ENCODE measurements around the gene MLXIPL.
A peak's percentile ranks its signal among the peaks of the same experiment; 100 is the strongest.
"Not testable (repeated sequence)": the region's sequence is repeated elsewhere in the genome, so short reads cannot be mapped to it uniquely, and the experiment has no call there.

Gene MLXIPL

DNA sequence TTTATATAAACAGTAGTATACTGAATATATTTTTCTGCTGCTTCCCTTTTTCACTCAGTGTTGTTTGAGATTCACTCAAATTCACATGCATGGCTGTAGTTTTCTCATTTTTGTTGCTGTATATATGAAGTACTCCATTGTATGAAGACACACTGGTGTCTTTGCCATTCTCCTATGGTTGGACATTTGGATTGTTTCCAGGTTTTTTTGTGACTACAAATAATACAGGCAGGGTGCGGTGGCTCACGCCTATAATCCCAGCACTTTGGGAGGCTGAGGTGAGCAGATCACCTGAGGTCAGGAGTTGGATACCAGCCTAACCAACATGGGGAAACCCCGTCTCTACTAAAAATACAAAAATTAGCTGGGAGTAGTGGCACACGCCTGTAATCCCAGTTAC lies 36.3 kb upstream of the MLXIPL start:
- not testable (repeated sequence) for H3K27ac ChIP-seq (ENCODE audit: insufficient read depth, low read length, poor library complexity, severe bottlenecking); H3K4me3 ChIP-seq (ENCODE audit: insufficient read depth, low read depth, low read length, poor library complexity, severe bottlenecking); H3K4me1 ChIP-seq (ENCODE audit: control insufficient read depth, insufficient read depth, low read length, poor library complexity, severe bottlenecking); DNase-seq; H3K36me3 ChIP-seq (ENCODE audit: control insufficient read depth, insufficient read depth, low read length); H3K27me3 ChIP-seq (replicated peaks; ENCODE audit: control insufficient read depth, insufficient read depth, low read length, poor library complexity, severe bottlenecking); H3K9me3 ChIP-seq (ENCODE audit: control insufficient read depth, low read length)

DNA sequence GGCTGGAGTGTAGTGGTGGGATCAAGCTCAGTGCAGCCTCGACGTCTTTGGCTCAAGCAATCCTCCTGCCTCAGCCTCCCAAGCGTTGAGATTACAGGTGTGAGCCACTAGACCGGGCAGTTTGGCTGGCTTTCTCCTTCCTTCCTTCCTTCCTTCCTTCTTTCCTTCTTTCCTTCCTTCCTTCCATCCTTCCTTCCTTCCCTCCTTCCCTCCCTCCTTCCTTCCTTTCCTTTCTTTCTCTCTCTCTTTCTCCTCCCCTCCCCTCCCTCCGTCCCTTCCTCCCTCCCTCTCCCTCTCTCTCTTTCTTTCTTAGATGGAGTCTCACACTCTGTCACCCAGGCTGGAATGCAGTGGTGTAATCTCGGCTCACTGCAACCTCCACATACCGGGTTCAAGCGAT lies 35.7 kb upstream of the MLXIPL start:
- Histone ChIP-seq H3K9me3 (ENCODE audit: control insufficient read depth, low read length) (no peaks in the 10 kb centered on the region), H3K27me3 (replicated peaks; ENCODE audit: control insufficient read depth, insufficient read depth, low read length, poor library complexity, severe bottlenecking) (no peaks in the 10 kb centered on the region), H3K4me3 (ENCODE audit: insufficient read depth, low read depth, low read length, poor library complexity, severe bottlenecking) (no peak overlapping the region), H3K36me3 (ENCODE audit: control insufficient read depth, insufficient read depth, low read length) (no peaks in the 10 kb centered on the region), H3K4me1 (ENCODE audit: control insufficient read depth, insufficient read depth, low read length, poor library complexity, severe bottlenecking) (no peaks in the 10 kb centered on the region), H3K27ac (ENCODE audit: insufficient read depth, low read length, poor library complexity, severe bottlenecking) (no peak overlapping the region)
- no peak for DNase-seq

DNA sequence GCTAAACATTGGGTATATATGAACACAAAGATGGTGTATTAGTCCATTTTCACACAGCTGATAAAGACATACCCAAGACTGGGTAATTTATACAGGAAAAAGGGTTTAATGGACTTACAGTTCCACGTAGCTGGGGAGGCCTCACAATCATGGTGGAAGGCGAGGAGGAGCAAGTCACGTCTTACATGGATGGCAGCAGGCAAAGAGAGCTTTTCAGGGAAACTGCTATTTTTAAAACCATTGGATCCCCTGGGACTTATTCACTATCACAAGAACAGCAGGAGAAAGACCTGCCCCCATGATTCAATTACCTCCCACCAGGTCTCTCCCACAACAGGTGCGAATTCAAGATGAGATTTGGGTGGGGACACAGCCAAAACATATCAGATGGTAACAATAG lies 31.0 kb upstream of the MLXIPL start:
- H3K27me3 ChIP-seq (replicated peaks; ENCODE audit: control insufficient read depth, insufficient read depth, low read length, poor library complexity, severe bottlenecking); DNase-seq; H3K27ac ChIP-seq (ENCODE audit: insufficient read depth, low read length, poor library complexity, severe bottlenecking); H3K4me3 ChIP-seq (ENCODE audit: insufficient read depth, low read depth, low read length, poor library complexity, severe bottlenecking); H3K9me3 ChIP-seq (ENCODE audit: control insufficient read depth, low read length); H3K36me3 ChIP-seq (ENCODE audit: control insufficient read depth, insufficient read depth, low read length); H3K4me1 ChIP-seq (ENCODE audit: control insufficient read depth, insufficient read depth, low read length, poor library complexity, severe bottlenecking): not testable (repeated sequence)

DNA sequence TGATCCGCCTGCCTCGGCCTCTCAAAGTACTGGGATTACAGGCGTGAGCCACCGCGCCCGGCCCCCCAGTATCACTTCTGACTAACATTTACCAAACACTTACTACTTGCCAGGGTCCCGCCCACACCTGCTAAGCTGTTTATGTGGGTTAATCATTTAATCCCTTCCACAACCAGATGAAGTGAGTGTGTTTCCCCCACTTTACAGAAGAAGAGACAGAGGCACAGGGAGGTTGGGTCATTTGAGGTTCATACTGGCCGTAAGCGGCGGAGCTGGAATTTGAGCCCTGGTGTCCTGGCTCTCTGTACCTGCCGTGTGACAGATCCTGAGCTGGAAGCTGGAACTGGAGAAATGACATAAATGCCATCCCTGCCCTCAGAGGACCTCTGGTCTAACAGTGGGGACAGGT lies 28.2 kb upstream of the MLXIPL start:
- Histone ChIP-seq H3K4me3 (ENCODE audit: insufficient read depth, low read depth, low read length, poor library complexity, severe bottlenecking) (no peak overlapping the region), H3K27me3 (replicated peaks; ENCODE audit: control insufficient read depth, insufficient read depth, low read length, poor library complexity, severe bottlenecking) (peaks cover 26% of the 10 kb centered on the region)
- DNase-seq: no peak

DNA sequence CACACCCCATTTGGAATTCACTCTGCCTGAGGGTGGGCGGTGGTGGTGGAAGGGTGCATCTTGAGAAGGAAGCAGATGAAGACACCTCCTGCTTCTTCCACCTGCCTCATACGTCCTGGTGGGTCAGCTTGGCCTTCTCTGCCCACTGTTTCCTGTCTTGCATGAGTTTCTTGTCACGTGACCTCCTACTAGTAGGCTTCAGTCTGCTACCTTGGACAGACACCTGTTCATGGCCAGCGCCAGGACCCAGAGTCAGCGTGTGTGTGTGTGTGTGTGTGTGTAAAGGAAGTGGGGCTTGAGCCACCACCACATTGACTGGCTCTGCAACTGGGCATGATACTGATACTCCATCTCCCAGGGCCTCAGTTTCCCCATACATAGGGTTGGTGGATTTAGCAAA lies 26.2 kb upstream of the MLXIPL start:
- H3K36me3 ChIP-seq (ENCODE audit: control insufficient read depth, insufficient read depth, low read length): no peaks in the 10 kb centered on the region
- H3K4me3 ChIP-seq (ENCODE audit: insufficient read depth, low read depth, low read length, poor library complexity, severe bottlenecking): no peak overlapping the region
- peaks cover 7% of the 10 kb centered on the region for H3K4me1 ChIP-seq (ENCODE audit: control insufficient read depth, insufficient read depth, low read length, poor library complexity, severe bottlenecking)
- H3K27me3 ChIP-seq (replicated peaks; ENCODE audit: control insufficient read depth, insufficient read depth, low read length, poor library complexity, severe bottlenecking): peaks cover 36% of the 10 kb centered on the region
- DNase-seq: no peak
- no peak overlapping the region for H3K27ac ChIP-seq (ENCODE audit: insufficient read depth, low read length, poor library complexity, severe bottlenecking)
- H3K9me3 ChIP-seq (ENCODE audit: control insufficient read depth, low read length): no peaks in the 10 kb centered on the region

More for the DNA sequence above, 28.2 kb upstream of the MLXIPL start:
- Histone ChIP-seq H3K4me1 (ENCODE audit: control insufficient read depth, insufficient read depth, low read length, poor library complexity, severe bottlenecking) (peaks cover 7% of the 10 kb centered on the region), H3K9me3 (ENCODE audit: control insufficient read depth, low read length) (no peaks in the 10 kb centered on the region), H3K27ac (ENCODE audit: insufficient read depth, low read length, poor library complexity, severe bottlenecking) (no peak overlapping the region), H3K36me3 (ENCODE audit: control insufficient read depth, insufficient read depth, low read length) (no peaks in the 10 kb centered on the region)

DNA sequence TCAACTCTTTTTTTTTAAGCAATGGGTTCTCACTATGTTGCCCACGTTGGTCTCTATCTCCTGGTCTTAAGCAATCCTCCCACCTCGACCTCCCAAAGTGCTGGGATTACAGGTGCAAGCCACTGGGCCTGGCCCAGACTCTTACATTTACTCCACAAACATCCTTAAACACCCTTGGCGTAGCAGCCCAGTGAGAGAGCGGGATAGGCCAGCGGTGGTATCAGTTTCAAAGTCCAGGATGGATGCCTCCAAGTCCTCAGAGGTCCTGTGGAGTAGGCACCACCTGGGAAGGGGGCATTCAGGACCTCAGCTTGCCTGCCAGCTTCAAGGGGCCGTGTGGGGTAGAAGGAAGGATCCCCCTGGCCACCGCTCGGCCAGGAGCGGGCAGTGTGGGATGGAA lies 25.3 kb upstream of the MLXIPL start:
- peaks cover 7% of the 10 kb centered on the region for H3K4me1 ChIP-seq (ENCODE audit: control insufficient read depth, insufficient read depth, low read length, poor library complexity, severe bottlenecking)
- H3K27me3 ChIP-seq (replicated peaks; ENCODE audit: control insufficient read depth, insufficient read depth, low read length, poor library complexity, severe bottlenecking): peaks cover 36% of the 10 kb centered on the region
- H3K9me3 ChIP-seq (ENCODE audit: control insufficient read depth, low read length): no peaks in the 10 kb centered on the region
- DNase-seq: no peak
- no peak overlapping the region for H3K4me3 ChIP-seq (ENCODE audit: insufficient read depth, low read depth, low read length, poor library complexity, severe bottlenecking)
- H3K27ac ChIP-seq (ENCODE audit: insufficient read depth, low read length, poor library complexity, severe bottlenecking): no peak overlapping the region
- H3K36me3 ChIP-seq (ENCODE audit: control insufficient read depth, insufficient read depth, low read length): no peaks in the 10 kb centered on the region

DNA sequence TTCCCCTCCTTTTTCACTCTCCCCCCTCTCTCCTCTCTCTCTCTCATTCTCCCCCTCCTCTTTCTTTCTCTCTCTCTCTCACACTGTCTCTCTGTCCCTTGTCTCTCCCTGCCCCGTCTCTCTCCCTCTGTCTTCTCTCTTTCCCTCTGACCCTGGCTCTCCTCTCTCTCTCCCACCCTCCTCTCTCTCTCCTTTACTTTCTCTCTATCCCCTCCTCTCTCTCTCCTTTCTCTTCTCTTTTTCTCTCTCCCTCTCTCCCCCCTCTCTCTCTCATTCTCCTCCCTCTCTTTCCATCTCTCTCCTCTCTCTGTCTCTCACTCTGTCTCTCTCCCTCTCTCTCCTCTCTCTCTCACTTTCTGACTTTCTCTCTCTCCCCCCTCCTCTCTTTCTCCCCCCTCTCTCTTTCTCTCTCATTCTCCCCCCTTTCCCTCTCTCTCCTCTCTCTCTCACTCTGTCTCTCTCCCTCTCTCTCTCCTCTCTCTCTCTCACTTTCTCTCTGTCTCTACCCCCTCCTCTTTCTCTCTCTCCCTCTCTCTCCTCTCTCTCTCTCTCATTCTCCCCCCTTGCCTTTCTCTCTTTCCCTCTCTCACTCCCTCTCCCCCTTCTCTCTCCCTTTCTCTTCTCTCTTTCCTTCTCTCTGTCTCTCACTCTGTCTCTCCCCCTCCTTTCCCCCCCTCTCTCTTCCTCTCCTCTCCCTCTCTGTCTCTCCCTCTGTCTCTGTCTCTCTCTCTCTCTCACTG lies 24.4 kb upstream of the MLXIPL start:
- DNase-seq: no peak
- Histone ChIP-seq H3K9me3 (ENCODE audit: control insufficient read depth, low read length) (no peaks in the 10 kb centered on the region), H3K27ac (ENCODE audit: insufficient read depth, low read length, poor library complexity, severe bottlenecking) (no peak overlapping the region), H3K4me3 (ENCODE audit: insufficient read depth, low read depth, low read length, poor library complexity, severe bottlenecking) (no peak overlapping the region), H3K4me1 (ENCODE audit: control insufficient read depth, insufficient read depth, low read length, poor library complexity, severe bottlenecking) (peaks cover 7% of the 10 kb centered on the region), H3K36me3 (ENCODE audit: control insufficient read depth, insufficient read depth, low read length) (no peaks in the 10 kb centered on the region), H3K27me3 (replicated peaks; ENCODE audit: control insufficient read depth, insufficient read depth, low read length, poor library complexity, severe bottlenecking) (peaks cover 36% of the 10 kb centered on the region)

DNA sequence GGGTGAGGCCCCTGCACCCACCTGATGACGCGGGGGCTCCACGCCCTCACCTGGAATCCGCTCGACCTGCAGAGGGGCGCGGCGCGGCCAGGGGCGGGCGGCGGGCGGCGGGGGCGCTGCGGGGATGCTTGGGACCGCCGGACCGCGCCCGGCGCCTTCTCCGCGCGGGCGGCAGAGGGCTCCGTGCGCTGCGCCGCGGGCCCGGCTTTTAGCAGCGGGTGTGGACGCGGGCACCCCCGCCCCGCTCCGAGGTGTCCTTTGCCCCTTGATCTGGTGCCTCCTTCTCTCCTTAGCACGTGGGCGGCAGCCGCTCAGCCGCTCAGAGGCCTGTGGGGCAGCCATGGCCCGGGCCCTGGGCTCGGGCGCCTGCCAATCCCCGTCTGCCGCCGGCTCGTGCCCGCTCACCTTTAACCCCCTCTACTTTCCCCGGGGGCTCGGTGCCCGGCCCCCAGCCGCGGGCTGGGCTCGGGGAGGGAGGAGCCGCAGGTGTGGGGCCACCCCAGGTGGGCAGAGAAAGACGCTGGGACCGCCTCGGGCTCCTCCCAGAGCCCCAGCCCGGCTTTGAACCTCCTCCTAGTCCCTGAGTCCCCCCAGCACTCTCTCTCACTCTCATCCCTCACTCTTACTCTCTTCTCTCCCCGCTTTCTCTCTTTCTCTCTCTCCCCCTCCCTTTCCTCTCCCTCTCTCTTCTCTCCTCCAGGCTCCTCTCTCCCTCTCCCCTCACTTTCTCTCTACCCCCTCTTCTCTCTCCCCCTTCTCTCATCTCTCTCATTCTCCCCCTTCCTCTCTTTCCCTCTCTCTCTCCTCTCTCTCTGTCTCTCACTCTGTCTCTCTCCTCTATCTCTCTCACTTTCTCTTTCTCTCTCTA lies 23.6 kb upstream of the MLXIPL start:
- Histone ChIP-seq H3K4me3 (ENCODE audit: insufficient read depth, low read depth, low read length, poor library complexity, severe bottlenecking) (peak overlapping the region; percentile 50), H3K36me3 (ENCODE audit: control insufficient read depth, insufficient read depth, low read length) (no peaks in the 10 kb centered on the region), H3K27ac (ENCODE audit: insufficient read depth, low read length, poor library complexity, severe bottlenecking) (no peak overlapping the region), H3K9me3 (ENCODE audit: control insufficient read depth, low read length) (no peaks in the 10 kb centered on the region), H3K4me1 (ENCODE audit: control insufficient read depth, insufficient read depth, low read length, poor library complexity, severe bottlenecking) (peaks cover 7% of the 10 kb centered on the region), H3K27me3 (replicated peaks; ENCODE audit: control insufficient read depth, insufficient read depth, low read length, poor library complexity, severe bottlenecking) (peaks cover 38% of the 10 kb centered on the region)
- DNase-seq: no peak

DNA sequence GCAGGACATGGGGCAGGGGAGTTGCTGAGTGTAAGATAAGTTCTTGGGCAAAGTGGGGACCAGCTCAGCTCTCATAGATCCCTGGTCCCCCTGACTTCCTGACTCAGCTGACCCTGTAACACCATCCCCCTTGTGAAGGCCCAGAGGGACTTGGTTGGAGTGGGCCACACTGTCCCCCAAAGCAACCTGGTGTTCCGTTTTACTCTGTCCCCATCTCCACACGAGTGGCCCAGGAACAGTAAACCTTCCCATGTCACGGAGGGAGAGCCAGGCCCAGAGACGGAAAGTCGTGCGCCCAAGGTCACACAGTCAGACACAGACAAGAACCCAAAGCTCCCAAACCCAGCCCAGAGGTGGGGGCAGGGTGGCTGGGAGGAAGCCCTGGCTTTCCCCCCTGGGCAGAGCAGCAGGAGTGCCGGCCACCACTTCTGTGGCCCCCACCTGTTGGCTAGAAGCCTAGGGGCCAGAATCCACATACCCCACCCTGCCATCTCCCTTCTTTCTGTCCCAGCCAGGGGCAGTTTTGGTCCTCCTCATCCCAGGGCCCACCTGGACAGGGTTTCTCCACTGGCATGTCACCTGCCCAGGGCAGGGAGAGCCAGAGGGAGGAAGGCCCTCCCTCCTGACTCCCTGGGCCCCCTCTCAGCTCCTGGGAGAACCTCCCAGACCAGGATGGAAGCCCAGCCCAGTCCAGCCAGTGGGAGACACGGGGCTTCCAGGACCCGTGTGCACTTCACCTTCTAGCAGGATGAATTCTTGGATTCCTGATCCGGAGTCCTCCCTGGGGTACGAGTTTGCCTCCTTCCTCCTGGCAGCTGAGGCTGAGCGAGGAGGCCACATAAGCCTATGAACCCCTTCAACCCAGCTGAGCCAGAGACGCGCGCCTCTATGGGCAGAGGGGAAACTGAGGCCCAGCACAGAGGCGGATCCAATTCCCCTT lies 22.7 kb upstream of the MLXIPL start:
- peaks cover 41% of the 10 kb centered on the region for H3K27me3 ChIP-seq (replicated peaks; ENCODE audit: control insufficient read depth, insufficient read depth, low read length, poor library complexity, severe bottlenecking)
- H3K36me3 ChIP-seq (ENCODE audit: control insufficient read depth, insufficient read depth, low read length): no peaks in the 10 kb centered on the region
- DNase-seq: no peak
- no peaks in the 10 kb centered on the region for H3K9me3 ChIP-seq (ENCODE audit: control insufficient read depth, low read length)
- H3K27ac ChIP-seq (ENCODE audit: insufficient read depth, low read length, poor library complexity, severe bottlenecking): no peak overlapping the region
- H3K4me1 ChIP-seq (ENCODE audit: control insufficient read depth, insufficient read depth, low read length, poor library complexity, severe bottlenecking): peaks cover 7% of the 10 kb centered on the region
- no peak overlapping the region for H3K4me3 ChIP-seq (ENCODE audit: insufficient read depth, low read depth, low read length, poor library complexity, severe bottlenecking)

Data from effector memory CD4-positive, alpha-beta T cell (primary cell).